NT2/D1 (cell line): ENCODE data around the gene RBM22.

Source experiments
- DNase-seq: peaks from one replicate; pipeline ENCODE4 v3.0.0-alpha.2; 2011; ENCODE audit warnings: low read depth, low spot score
- H3K27me3 ChIP-seq: 2 replicates; pipeline ENCODE4 v1.6.0; 2011; ENCODE audit warnings: mild to moderate bottlenecking; ENCODE audit not compliant: insufficient read length, insufficient read depth
- H3K36me3 ChIP-seq: 2 replicates; pipeline ENCODE4 v1.6.1; 2011; ENCODE audit warnings: mild to moderate bottlenecking, low read length, mixed read lengths; ENCODE audit not compliant: insufficient read depth, insufficient read length
- H3K4me1 ChIP-seq: 2 replicates; pipeline ENCODE4 v1.5.1; 2011; ENCODE audit not compliant: insufficient read depth, insufficient read length
- H3K4me3 ChIP-seq: 2 replicates; pipeline ENCODE4 v1.5.1; 2011; ENCODE audit warnings: low read depth; ENCODE audit not compliant: insufficient read length
- H3K9ac ChIP-seq: 2 replicates; pipeline ENCODE4 v1.6.0; 2011; ENCODE audit warnings: low read depth; ENCODE audit not compliant: insufficient read length
- H3K9me3 ChIP-seq: 2 replicates; pipeline ENCODE4 v1.5.1; 2011; ENCODE audit warnings: mild to moderate bottlenecking, low read length; ENCODE audit not compliant: insufficient read depth
- SUZ12 ChIP-seq: IDR thresholded peaks from 2 replicates; pipeline ENCODE4 v1.6.1; 2011; ENCODE audit not compliant: insufficient read length, insufficient read depth; ENCODE audit errors: extremely low read depth
- YY1 ChIP-seq: IDR thresholded peaks from 2 replicates; pipeline ENCODE4 v1.6.1; 2011; ENCODE audit not compliant: insufficient read length, insufficient read depth
- ZNF274 ChIP-seq: IDR thresholded peaks from 2 replicates; pipeline ENCODE4 v1.6.1; 2011; ENCODE audit warnings: mild to moderate bottlenecking, low read depth, low read length

The RBM22 gene

DNA sequence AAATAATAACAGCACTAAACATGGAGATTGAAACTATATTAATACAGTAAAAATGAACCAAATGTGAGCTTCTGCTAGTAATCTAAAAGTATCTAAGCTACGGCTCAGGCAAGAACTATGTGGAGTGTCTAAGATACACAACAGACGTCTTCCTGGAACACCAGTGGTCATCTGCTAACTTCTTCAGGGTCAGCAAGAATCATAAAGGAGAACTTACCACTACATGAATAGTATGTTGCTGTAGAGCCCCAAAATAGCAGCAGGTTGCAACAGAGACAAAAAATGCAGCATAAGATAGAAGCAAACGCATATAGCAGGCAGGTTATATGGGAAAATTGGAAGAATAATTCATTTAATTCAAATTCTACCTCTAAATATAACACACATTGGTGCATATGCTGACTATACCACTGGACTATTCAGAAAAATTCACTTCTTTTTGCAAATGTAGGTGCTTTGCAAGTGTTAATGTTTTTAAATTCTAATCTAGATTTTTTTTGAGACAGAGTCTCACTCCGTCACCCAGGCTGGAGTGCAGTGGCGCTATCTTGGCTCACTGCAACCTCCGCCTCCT, 30.9 kb upstream of the RBM22 start:
- H3K9ac ChIP-seq = no peak overlapping the region
- TF ChIP-seq ZNF274 (no peak), YY1 (no peak), SUZ12 (no peak)
- peaks cover 19% of the 10 kb centered on the region for H3K9me3 ChIP-seq
- no peak for DNase-seq
- no peaks in the 10 kb centered on the region for H3K4me1 ChIP-seq
- H3K36me3 ChIP-seq = peaks cover 48% of the 10 kb centered on the region
- no peak overlapping the region for H3K4me3 ChIP-seq
- no peaks in the 10 kb centered on the region for H3K27me3 ChIP-seq

DNA sequence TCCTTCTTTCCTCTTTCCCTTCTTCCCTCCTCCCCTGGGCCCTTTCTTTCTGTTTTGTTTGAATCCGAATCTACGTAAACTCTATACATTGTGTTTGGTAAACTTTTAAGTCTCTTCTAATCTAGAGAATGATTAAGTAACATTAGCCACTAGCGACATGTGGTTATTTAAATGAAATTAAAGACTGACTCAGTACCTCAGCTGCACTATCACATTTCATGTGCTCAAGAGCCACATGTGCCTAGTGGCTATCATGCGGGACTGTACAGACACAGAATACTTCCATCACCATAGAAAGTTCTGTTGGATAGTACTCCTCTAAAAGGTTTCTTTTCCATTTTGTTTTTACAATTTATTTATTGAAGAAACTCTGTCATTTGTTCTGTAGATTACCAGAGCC, 29.0 kb upstream of the RBM22 start:
- H3K4me1 ChIP-seq = no peaks in the 10 kb centered on the region
- H3K9me3 ChIP-seq = peaks cover 5% of the 10 kb centered on the region; the same call in 1 of the 2 replicates
- H3K9ac ChIP-seq = no peak overlapping the region
- no peaks in the 10 kb centered on the region for H3K27me3 ChIP-seq
- peaks cover 61% of the 10 kb centered on the region for H3K36me3 ChIP-seq
- no peak for DNase-seq
- no peak overlapping the region for H3K4me3 ChIP-seq
- TF ChIP-seq SUZ12 (no peak), YY1 (no peak), ZNF274 (no peak)

DNA sequence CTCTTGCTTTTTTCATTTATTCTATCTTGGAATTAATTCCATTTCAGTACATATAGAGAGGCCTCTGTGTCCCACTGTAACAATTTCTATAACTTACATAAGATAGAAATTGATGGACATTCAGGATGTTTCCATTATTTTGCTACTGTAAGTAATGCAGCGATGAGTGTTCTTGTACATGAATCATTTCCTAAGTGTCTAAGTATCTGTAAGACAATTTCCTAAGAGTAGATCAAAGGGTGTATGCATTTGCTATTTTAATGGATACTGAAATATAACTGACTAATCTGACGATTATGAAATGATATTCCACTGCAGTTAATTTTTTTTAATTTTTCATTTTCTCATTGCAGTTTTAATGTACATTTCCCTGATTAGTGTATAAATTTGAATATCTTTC, 23.0 kb upstream of the RBM22 start:
- Histone ChIP-seq H3K4me1 (no peaks in the 10 kb centered on the region), H3K36me3 (peaks cover 72% of the 10 kb centered on the region), H3K27me3 (no peaks in the 10 kb centered on the region), H3K9ac (no peak overlapping the region), H3K4me3 (no peak overlapping the region), H3K9me3 (no peaks in the 10 kb centered on the region)
- DNase-seq = no peak
- no peak for TF ChIP-seq ZNF274
- no peak for TF ChIP-seq YY1
- no peak for TF ChIP-seq SUZ12

DNA sequence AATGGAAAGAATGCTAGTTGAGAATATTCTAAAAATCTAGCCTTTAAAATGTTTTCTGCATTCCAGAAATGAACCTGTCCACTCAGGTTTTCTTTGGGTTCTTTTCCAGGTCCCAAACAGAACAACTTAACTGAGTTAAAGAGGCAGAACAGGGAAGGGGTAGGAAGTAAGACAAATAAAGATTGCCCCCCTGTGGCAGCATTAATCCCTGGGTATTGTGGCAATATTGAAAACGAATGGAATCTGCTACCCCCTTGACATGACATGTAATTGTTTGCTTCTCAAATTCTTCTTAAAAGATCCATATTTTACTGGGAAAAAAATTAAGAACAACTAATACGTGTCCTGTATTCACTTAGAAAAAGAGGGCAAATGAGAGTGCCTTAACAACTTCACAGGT, 9.3 kb upstream of the RBM22 start:
- no peak for DNase-seq
- TF ChIP-seq ZNF274 (no peak), YY1 (no peak), SUZ12 (no peak)
- H3K4me3 ChIP-seq = no peak overlapping the region
- H3K4me1 ChIP-seq = no peaks in the 10 kb centered on the region
- H3K36me3 ChIP-seq = peaks cover 56% of the 10 kb centered on the region
- H3K9ac ChIP-seq = no peak overlapping the region
- no peaks in the 10 kb centered on the region for H3K9me3 ChIP-seq
- no peaks in the 10 kb centered on the region for H3K27me3 ChIP-seq

DNA sequence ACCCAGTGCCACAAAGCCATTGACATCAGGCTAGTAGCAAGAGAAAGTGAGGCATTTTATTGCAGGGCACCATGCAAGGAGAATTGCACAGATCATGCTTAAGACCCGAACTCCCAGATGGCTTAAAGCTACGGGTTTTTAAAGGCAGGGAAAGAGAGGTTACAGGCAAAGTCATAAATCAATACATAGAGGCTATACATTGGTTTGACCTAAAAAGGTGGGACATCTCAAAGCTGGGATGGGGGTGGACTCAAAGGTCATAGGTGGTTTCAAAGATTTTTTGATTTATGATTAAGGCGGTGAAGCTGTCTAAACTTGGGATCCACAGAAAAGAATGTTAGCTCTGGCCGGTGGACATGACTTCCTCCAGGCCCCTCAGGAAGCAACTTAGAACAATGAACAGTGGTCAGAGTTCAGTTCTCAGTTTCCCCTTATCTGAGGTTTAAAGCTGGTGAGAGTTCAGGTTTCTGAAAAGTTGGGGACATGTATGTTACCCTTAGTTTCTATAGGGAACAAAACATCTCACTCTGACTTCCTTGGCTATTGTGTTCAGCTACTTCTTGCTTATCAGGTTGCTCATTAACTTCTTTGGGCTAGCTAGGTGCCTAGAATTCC, 6.0 kb upstream of the RBM22 start:
- Histone ChIP-seq H3K9me3 (no peaks in the 10 kb centered on the region), H3K4me3 (no peak overlapping the region), H3K4me1 (no peaks in the 10 kb centered on the region), H3K9ac (no peak overlapping the region), H3K27me3 (no peaks in the 10 kb centered on the region), H3K36me3 (peaks cover 31% of the 10 kb centered on the region)
- DNase-seq = no peak
- no peak for TF ChIP-seq SUZ12
- no peak for TF ChIP-seq YY1
- TF ChIP-seq ZNF274 = no peak

DNA sequence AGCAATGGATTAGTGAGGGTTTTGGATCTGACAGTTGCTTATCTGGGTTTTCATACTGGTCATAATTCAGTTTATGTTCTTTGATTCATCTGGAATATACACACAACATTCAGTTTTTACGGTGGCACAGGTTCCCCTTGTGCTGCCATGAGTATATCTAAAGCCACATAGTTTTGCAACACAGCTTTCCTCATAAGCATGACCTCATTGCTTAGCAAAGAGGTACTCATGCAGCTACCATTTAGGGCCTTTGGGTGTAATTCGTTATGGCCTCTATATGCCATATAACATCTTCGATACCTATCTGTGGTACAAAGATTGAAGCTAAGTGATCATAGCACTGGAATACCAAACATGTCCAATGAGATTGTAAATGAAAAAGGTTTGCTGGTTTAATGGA, 2.9 kb upstream of the RBM22 start:
- Histone ChIP-seq H3K36me3 (peaks cover 19% of the 10 kb centered on the region), H3K4me3 (no peak overlapping the region), H3K4me1 (no peaks in the 10 kb centered on the region), H3K9me3 (no peaks in the 10 kb centered on the region), H3K9ac (no peak overlapping the region), H3K27me3 (no peaks in the 10 kb centered on the region)
- TF ChIP-seq SUZ12 = no peak
- TF ChIP-seq ZNF274 = no peak
- TF ChIP-seq YY1 = no peak
- DNase-seq = no peak

DNA sequence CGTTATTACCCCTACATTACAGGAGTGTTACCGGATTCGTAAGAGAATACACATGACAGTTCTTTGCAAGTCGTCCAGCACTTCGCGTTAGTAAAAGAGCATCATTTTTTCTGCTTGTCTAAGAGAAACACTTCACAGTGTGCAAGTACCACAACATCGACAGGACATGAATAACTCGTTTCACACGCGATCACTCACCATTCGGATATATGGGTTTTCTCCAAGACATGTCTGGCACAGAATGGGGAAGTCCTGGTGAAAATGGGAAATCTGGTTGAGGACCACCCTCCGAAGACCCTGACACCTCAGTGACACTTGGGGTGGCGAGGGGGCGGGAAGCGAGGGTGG, 642 bp downstream of the RBM22 start:
- H3K36me3 ChIP-seq = peaks cover 43% of the 10 kb centered on the region
- TF ChIP-seq SUZ12 (no peak), YY1 (no peak), ZNF274 (no peak)
- peak overlapping the region; percentile 94 for H3K4me3 ChIP-seq
- no peak for DNase-seq
- H3K27me3 ChIP-seq = no peaks in the 10 kb centered on the region
- H3K4me1 ChIP-seq = no peaks in the 10 kb centered on the region
- H3K9me3 ChIP-seq = no peaks in the 10 kb centered on the region
- peak overlapping the region; percentile 96 for H3K9ac ChIP-seq
